GM23248 (cell line): ENCODE results near the gene SYT2. TPM values are rescaled to one million over a fixed set of nuclear protein-coding genes. Genes with fewer than 3 reads are reported as not detected.
A peak's percentile ranks its signal among the peaks of the same experiment; 100 is the strongest.
"Not testable (repeated sequence)": the region's sequence is repeated elsewhere in the genome, so short reads cannot be mapped to it uniquely, and the experiment has no call there.

Experiments used
- DNase-seq: peaks from one replicate; pipeline ENCODE4 v3.0.0-alpha.2; 2015
- H2AFZ ChIP-seq: fragments of 200-600 bp; sonication (generic); 2 replicates; pipeline ENCODE4 v1.6.1; 2016; ENCODE audit warnings: antibody characterized with exemption
- H3F3A ChIP-seq: fragments of 200-600 bp; sonication (generic); 2 replicates; pipeline ENCODE4 v1.6.1; 2016; ENCODE audit warnings: mild to moderate bottlenecking, antibody characterized with exemption, mixed run types; ENCODE audit not compliant: insufficient read depth
- H3K27ac ChIP-seq: fragments of 200-600 bp; sonication (generic); 2 replicates; pipeline ENCODE4 v1.5.1; 2016; ENCODE audit warnings: mild to moderate bottlenecking
- H3K27me3 ChIP-seq: fragments of 200-600 bp; sonication (generic); replicated peaks from 2 replicates; pipeline ENCODE4 v1.6.1; 2016; ENCODE audit warnings: mild to moderate bottlenecking; ENCODE audit not compliant: insufficient read depth
- H3K36me3 ChIP-seq: fragments of 200-600 bp; sonication (generic); 2 replicates; pipeline ENCODE4 v1.6.1; 2016; ENCODE audit warnings: low read depth, mild to moderate bottlenecking
- H3K4me1 ChIP-seq: fragments of 200-600 bp; sonication (generic); 2 replicates; pipeline ENCODE4 v1.6.1; 2016; ENCODE audit warnings: mild to moderate bottlenecking; ENCODE audit not compliant: insufficient read depth
- H3K4me2 ChIP-seq: fragments of 200-600 bp; sonication (generic); one replicate; pipeline ENCODE4 v1.6.1; 2016; ENCODE audit warnings: mild to moderate bottlenecking; ENCODE audit not compliant: unreplicated experiment
- H3K4me3 ChIP-seq: fragments of 200-600 bp; sonication (generic); 2 replicates; pipeline ENCODE4 v1.5.1; 2016; ENCODE audit warnings: mild to moderate bottlenecking
- H3K79me2 ChIP-seq: fragments of 200-600 bp; sonication (generic); 2 replicates; pipeline ENCODE4 v1.6.1; 2016; ENCODE audit warnings: mild to moderate bottlenecking; ENCODE audit not compliant: insufficient read depth
- H3K9ac ChIP-seq: fragments of 200-600 bp; sonication (generic); 2 replicates; pipeline ENCODE4 v1.6.1; 2016; ENCODE audit warnings: mild to moderate bottlenecking
- H3K9me2 ChIP-seq: fragments of 200-600 bp; sonication (generic); 2 replicates; pipeline ENCODE4 v1.6.1; 2016; ENCODE audit warnings: mixed run types, mild to moderate bottlenecking, moderate library complexity; ENCODE audit not compliant: insufficient read depth
- H3K9me3 ChIP-seq: fragments of 200-600 bp; sonication (generic); one replicate; pipeline ENCODE4 v1.6.1; 2017; ENCODE audit warnings: low read depth
- H4K20me1 ChIP-seq: fragments of 200-600 bp; sonication (generic); 2 replicates; pipeline ENCODE4 v1.6.0; 2016; ENCODE audit not compliant: insufficient read depth
- WGBS, 2 experiments: methylation state at CpG; one replicate each; pipeline ENCODE4 v1.1.6; 2015 to 2017; ENCODE audit warnings: low lambda C conversion rate in 2 of 2, low coverage in 1 of 2; ENCODE audit errors: missing lambda C conversion rate in 2 of 2; 5-methylcytosine and 5-hydroxymethylcytosine counted together
- in situ Hi-C: fragments of 300-500 bp; cut with MboI; formaldehyde crosslinking; loops from 2 replicates; pipeline ENCODE4 v1.15.0; 2020
- polyA plus RNA-seq: library from polyadenylated mRNA; unstranded; fragments of >200 nt; fragmentation: Nextera tagmentation; extraction: Ambion mirVana; gene quantifications from 2 replicates; pipeline ENCODE4 v1.2.1, GENCODE V29; 2016
- total RNA-seq: library from RNA; depleted of rRNA; stranded (reverse); fragments of >200 nt; shearing (Covaris generic); gene quantifications from 2 replicates; pipeline ENCODE4 v1.2.3, GENCODE V29; 2014; rRNA removed

The SYT2 gene
- total and polyA plus RNA-seq, 2 experiments from 2014 or later: 0.05 TPM; not detected in 1

- peak overlapping the region; percentile 65 for H3K4me2 ChIP-seq
- H4K20me1 ChIP-seq, H3K9me3 ChIP-seq, in situ Hi-C loops, H3K36me3 ChIP-seq, H3K27me3 ChIP-seq, H3K9me2 ChIP-seq, H3K79me2 ChIP-seq: not testable (repeated sequence)
- H3K4me3 ChIP-seq: peak overlapping the region; percentile 56
- H2AFZ ChIP-seq: peak overlapping the region; percentile 45
- WGBS, 2 experiments: 11 to 16% methylated on average over 10 to 11 of the region's 11 CpGs
- DNase-seq: peak; percentile 70
- peaks cover 23% of the 10 kb centered on the region for H3F3A ChIP-seq
- peak overlapping the region; percentile 50 for H3K9ac ChIP-seq
- H3K27ac ChIP-seq: peak overlapping the region; percentile 41
- peaks cover 29% of the 10 kb centered on the region for H3K4me1 ChIP-seq
Measured at GRCh38 chr1:202543537-202543936, 166.7 kb downstream of the SYT2 start.

- H2AFZ ChIP-seq, DNase-seq, H3K79me2 ChIP-seq, H3K4me2 ChIP-seq, H4K20me1 ChIP-seq, H3K36me3 ChIP-seq, H3K27ac ChIP-seq, in situ Hi-C loops, H3K9ac ChIP-seq, H3K9me3 ChIP-seq, H3K9me2 ChIP-seq, H3K4me3 ChIP-seq, H3K27me3 ChIP-seq: not testable (repeated sequence)
- Histone ChIP-seq H3K4me1 (peaks cover 30% of the 10 kb centered on the region), H3F3A (peaks cover 29% of the 10 kb centered on the region)
Measured at GRCh38 chr1:202542415-202542814, 167.8 kb downstream of the SYT2 start.

- DNase-seq, H3K27me3 ChIP-seq, in situ Hi-C loops, H3K36me3 ChIP-seq, H3K9me3 ChIP-seq, H4K20me1 ChIP-seq, H2AFZ ChIP-seq, H3K9me2 ChIP-seq, H3K9ac ChIP-seq, H3K79me2 ChIP-seq, H3K27ac ChIP-seq: not testable (repeated sequence)
- 0 out of 2 replicates have a peak overlapping the region, but pooled peaks have one; percentile 69 for H3K4me3 ChIP-seq
- peak overlapping the region; percentile 96 for H3K4me2 ChIP-seq
- peaks cover 29% of the 10 kb centered on the region for H3F3A ChIP-seq
- WGBS, 2 experiments: 99 to 100% methylated on average over 2 of the region's 2 CpGs
- peaks cover 30% of the 10 kb centered on the region for H3K4me1 ChIP-seq
Measured at GRCh38 chr1:202540858-202541257, 169.4 kb downstream of the SYT2 start.

Other genes with a start within 250 kb of the SYT2 start
- gene KDM5B, start 98.0 kb upstream of the SYT2 start, total RNA-seq: 64.3 and 74.7 TPM in 2 replicates
- 74.4 and 79.5 TPM in 2 replicates for gene KDM5B, start 98.0 kb upstream of the SYT2 start, polyA plus RNA-seq
- gene PCAT6, start 100.5 kb upstream of the SYT2 start, total RNA-seq: not detected in 2 replicates
- gene PCAT6, start 100.5 kb upstream of the SYT2 start, polyA plus RNA-seq: 9.4 and 13.9 TPM in 2 replicates
- 5.2 and 7.2 TPM in 2 replicates for gene RABIF, start 178.7 kb upstream of the SYT2 start, total RNA-seq
- gene RABIF, start 178.7 kb upstream of the SYT2 start, polyA plus RNA-seq: 16.5 and 17.0 TPM in 2 replicates
- 20.8 and 21.4 TPM in 2 replicates for gene KLHL12, start 216.8 kb upstream of the SYT2 start, total RNA-seq
- gene KLHL12, start 216.8 kb upstream of the SYT2 start, polyA plus RNA-seq: 20.4 and 22.0 TPM in 2 replicates
- 83.2 and 101 TPM in 2 replicates for gene ADIPOR1, start 247.9 kb upstream of the SYT2 start, total RNA-seq
- gene ADIPOR1, start 247.9 kb upstream of the SYT2 start, polyA plus RNA-seq: 110 and 111 TPM in 2 replicates